Myocyte (in vitro differentiated cells): ENCODE data around the gene TMED1. TPM values are rescaled to one million over a fixed set of nuclear protein-coding genes. Genes with fewer than 3 reads are reported as not detected.
"Not testable (repeated sequence)": the region's sequence is repeated elsewhere in the genome, so short reads cannot be mapped to it uniquely, and the experiment has no call there.

Experiments used
- DNase-seq: peaks from one replicate; pipeline ENCODE4 v3.0.0-alpha.2; 2012; ENCODE audit warnings: low read depth
- total RNA-seq: library from RNA; depleted of rRNA; stranded (reverse); fragments of >200 nt; gene quantifications from 2 replicates; pipeline ENCODE4 v1.2.3, GENCODE V29; 2014

The TMED1 gene
- total RNA-seq, 1 donor from 2014 or later = 84.8 TPM

GRCh38 chr19:10862561-10863106, 26.6 kb upstream of the TMED1 start:
- no peak for DNase-seq

DNA sequence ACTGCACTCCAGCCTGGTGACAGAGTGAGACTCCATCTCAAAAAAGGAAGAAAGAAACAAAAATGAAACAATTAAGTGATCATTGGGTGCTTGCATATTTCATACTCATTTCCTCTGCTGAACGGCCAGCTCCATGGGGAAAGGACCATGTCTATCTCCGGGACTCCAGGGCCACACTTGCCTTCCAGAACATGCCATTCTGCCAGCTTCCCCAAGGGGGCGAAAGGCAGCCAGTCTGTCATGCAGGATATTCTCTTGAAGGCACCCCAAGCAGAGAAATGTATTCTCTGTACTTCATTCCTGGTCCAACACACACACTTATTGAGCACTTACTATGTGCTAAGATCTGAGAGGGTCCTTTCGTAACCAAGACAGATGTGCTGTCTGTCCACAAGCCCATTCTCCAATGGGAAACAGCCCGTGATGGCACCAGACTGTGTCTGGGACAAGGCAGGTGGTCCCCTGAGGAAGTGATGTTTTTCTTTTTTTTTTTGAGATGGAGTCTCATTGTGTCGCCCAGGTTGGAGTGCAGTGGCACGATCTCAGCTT, 25.2 kb upstream of the TMED1 start:
- DNase-seq = peak; percentile 34

DNA sequence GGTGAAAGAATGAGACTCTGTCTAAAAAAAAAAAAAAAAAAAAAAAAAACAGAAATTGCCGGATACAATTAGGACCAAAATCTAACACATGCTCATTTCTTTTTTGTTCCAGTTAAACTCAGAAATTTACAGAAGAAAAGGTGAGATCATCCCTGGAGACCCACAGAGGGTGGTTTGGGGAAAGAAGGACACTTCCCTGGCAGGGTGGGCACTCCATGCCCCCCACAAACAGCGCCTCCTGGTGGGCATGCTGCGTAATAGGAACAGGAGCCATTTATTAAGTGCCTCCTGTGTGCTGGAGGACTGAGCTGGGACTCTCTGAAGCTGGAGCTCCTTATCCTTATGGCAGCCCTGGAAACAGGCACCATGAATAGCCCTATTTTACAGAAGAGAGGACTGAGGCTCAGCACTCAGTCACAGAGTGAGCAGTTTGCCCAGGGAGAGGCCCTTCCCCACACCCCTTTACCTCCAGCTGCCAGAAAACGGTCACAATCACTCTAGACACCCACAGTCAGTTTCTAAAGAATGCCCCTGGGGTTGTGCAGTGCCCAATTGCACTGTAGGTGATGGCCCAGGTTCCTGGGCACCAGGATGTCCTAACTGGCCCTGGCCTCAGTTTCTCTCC, 22.3 kb upstream of the TMED1 start:
- DNase-seq = no peak

DNA sequence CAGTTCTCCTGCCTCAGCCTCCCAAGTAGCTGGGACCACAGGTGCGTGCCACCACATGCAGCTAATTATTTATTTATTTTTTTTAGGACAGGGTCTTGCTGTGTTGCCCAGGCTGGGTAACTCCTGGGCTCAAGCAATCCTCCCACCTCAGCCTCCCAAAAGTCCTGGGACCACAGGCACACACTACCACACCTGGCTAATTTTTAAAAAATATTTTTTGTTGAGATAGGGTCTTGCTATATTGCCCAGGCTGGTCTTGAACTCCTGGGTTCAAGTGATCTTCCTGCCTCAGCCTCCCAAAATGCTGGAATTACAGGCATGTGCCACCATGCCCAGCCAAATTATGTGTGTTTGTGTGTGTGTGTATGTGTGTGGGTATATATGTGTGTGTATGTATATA, 20.9 kb upstream of the TMED1 start:
- DNase-seq = not testable (repeated sequence)

DNA sequence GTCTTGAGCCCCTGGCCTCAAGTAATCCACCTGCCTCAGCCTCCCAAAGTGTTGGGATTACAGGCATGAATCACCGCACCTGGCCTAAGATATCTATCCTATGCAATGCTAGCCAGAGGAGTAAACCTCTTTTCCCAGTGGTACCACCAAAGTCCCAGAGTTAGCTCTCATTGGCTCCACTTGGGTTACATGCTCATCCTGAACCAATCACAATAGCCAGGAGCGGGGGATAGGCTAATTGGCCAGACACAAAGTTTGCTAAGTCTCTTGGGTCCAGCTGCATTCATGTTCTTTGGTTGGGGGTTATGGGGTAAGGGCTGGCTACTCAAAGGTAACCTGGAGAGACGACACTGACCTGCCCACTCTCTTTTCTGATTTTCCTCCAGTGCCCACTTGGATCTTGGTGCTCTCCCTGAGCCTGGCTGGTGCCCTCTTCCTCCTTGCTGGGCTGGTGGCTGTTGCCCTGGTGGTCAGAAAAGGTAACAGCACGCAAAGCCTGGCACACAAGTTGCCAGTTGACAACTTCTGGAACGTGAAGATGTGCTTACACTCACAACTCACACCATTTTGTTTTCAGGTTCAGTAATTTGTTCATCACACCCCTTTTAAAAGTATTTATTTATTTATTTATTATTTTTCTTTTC, 20.0 kb upstream of the TMED1 start:
- no peak for DNase-seq

DNA sequence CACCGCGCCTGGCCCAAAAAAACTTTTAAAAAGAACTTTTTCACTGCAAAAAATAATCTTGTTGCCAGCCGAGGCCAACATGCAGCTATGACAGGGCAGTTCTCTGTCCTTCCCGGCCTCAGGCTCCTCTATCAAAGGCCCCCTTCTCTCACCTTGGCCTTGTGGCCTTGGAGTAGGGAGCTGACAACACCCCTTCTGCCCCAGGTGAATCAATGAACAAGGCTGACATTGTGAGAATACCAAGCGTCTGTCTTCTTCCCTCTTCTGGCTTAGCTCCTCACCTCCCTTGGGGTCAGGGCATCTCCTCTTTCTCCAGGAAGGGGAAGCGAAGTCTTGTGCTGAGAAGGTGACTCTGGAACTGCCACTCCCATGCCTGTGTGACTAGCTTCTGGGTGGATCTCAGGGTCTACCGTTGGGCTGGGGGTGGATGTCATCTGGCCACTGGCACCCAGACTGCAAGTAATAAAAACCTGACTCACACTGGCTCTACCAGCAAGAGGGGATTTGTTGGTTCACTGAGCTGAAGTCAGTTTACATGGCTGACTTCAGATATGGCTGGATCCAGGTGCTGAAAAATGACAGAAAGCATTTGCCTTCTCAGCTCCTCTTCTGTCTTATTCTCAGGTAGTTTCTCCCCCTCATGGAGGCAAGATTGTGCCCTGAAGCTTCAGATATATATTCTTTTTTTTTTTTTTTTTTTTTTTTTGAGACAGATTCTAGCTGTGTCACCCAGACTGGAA, 18.5 kb upstream of the TMED1 start:
- no peak for DNase-seq

DNA sequence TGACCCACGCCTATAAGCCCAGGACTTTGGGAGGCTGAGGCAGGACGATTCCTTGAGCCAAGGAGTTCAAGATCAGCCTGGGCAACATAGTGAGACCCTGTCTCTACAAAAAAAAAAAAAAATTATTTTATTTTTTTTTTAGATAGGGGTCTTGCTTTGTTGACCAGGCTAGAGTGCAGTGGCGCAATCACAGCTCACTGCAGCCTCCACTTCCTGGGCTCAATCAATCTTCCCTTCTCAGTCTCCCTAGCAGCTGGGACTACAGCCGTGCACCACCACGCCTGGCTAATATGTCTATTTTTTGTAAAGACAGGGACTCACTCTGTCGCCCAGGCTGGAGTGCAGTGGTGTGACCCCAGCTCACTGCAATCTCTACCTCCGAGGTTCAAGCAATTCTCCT, 16.9 kb upstream of the TMED1 start:
- DNase-seq = no peak

GRCh38 chr19:10852098-10852800, 16.2 kb upstream of the TMED1 start:
- peak; percentile 30 for DNase-seq

DNA sequence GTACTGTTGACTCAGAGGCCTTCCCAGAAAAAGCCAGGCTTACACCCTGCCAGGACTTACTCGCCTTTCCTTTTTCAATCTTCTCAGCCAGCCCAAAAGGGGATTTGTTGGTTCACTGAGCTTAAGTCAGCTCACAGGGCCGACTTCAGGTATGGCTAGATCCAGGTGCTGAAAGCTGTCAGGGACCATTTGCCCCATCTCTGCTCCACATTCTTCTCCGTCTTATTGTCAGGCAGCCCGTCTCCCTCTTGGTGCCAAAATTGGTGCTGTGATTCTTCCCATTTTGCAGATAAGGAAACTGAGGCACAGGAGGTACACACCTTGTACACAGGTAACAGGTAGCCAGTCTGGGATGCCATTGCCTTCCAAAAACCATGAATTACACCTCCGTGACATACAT, 14.6 kb upstream of the TMED1 start:
- no peak for DNase-seq

GRCh38 chr19:10848230-10848856, 12.3 kb upstream of the TMED1 start, which contains the start of gene C19orf38:
C19orf38 (plus strand) TSS chr19:10848415; CDS start chr19:10848509, 94 bp downstream.
- DNase-seq = no peak

GRCh38 chr19:10846500-10847202, 10.6 kb upstream of the TMED1 start:
- no peak for DNase-seq

GRCh38 chr19:10842788-10843187, 6.8 kb upstream of the TMED1 start:
- DNase-seq = no peak

- no peak for DNase-seq
Measured at GRCh38 chr19:10839114-10840050, 3.4 kb upstream of the TMED1 start.

GRCh38 chr19:10838377-10838776, 2.4 kb upstream of the TMED1 start:
- no peak for DNase-seq

GRCh38 chr19:10837649-10838048, 1.6 kb upstream of the TMED1 start:
- DNase-seq = not testable (repeated sequence)

DNA sequence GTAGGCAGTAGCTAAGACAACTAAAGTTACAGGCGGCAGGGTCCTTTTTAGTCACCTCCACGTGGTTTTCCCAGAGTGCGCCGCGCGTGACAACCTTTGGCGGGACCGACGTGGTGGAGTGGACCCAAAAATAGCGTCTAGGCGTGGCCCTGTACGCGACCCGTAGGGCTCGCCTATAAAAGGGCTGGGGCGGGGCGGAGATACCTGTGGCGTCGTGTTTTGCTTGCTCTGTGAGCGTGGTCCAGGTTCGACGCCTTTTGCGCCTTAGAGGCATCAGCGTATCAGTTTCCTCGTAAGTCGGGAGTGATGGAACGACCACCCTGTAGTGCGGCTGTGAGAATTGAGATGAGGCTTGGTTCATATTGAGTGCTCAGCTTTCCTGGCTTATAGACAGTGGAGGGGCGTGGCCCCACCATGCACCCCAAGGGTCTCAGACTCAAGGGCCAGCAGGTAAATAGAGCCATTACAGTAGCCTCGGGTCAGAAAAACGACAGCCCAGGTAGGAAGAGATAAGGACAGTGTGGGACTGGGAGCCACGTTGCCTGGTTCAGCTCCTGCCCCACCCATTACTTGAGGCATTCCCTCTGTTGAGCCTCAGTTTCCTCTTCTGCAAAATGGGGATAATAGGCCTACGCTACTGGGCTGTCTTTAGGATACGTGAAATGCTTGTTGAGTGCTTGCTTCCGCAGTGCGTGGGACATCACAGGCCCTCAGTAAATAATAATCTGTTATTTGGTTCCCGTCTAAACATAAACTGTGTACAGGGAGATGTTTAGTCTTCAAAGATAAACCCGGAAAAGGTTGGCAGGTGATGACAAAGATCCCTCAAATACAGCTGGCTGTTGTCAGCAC, 693 bp upstream of the TMED1 start:
- DNase-seq = peak; percentile 92

DNA sequence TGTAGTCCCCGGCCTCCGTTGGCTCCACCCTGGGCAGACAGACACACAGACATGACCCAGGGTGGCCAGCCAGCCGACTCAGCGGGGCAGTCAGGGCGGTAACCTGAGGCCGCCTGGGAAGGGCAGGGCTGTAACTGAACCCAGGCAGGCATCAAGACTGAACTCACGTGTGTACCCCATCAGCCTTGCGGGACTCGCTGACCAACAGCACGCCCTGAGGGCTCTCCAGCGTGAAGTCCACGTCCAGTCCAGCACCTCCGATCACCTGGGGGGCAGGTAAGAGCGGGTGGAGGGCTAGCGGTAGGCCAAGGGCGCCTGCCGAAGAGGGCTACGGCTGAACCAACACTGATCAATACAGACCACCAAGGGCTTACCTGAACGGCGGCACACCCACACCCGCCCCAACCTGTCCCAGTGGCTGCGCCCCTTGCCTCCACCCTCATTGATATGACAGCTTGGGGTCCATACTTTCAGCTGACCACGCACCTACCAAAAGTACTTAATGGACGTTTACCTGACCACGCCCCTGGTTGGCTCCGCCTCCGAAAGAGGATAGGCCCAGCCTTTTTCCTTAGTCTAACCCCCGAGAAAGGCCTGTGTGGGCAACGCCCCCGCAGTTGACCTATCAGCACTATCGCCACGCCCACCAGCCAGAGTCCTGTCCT, 791 bp downstream of the TMED1 start:
- DNase-seq = no peak

DNA sequence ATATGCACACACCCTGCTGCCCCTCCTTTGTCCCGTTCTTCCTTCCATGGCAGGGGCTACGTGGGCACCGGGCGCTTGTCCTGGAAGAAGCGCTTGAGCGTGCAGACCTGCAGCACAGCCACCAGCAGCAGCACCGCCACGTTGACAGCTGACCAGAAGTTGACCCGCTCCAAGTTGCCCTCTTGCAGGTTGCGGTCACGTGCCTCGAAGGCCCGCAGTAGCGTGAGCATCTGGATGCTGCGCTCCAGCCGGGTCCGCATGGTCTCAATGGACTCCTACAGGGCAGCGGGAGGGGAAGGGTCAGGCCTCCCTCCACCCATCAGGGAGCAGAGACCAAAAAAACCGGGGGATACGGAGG, 3.1 kb downstream of the TMED1 start:
- DNase-seq = no peak
